ENCODE results near the gene IL4.
"Not testable (repeated sequence)": the region's sequence is repeated elsewhere in the genome, so short reads cannot be mapped to it uniquely, and the experiment has no call there.

IL4 gene

DNA sequence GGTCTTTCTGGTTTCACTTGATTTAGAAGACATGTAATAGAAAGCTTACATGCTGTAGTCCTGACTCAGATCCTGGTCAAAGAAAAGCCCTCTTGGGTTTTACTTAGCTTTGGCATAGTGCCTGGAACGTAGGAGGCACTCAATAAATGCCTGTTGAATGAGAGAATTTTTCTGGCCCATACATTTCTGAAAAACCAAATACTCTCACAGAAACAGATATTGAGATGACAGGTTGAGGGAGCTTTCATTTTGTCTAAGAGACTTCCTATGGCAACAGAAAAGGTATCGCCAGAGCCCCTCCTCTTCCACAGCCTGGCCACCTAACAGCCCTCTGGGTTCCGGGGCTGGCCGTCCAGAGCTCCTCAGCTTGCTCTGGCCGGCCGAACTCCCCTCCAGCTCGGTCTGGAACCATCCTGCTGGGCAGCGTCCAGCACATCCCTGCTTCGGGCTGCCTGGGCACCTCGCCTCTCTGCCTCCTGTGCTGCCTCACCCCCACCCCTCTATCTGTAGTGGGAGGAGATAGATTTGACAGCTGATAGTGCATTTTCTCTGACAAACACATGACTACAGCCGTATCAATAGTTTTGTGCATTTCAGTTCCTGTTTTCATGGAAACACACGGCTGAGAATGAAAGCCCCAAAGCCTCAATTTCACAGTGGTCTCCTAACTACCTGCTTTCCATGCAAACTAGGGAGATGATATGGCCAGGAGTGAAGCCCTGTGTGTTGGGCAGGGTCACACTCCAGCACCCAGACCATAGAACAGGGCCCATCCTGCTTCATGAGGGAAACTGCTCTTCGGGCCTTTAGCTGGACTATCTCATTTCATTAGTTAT is 1.1 kb downstream of the IL4 start:
- no peak for DNase-seq

- DNase-seq: no peak
Measured at GRCh38 chr5:132675936-132676689, 2.3 kb downstream of the IL4 start.

DNA sequence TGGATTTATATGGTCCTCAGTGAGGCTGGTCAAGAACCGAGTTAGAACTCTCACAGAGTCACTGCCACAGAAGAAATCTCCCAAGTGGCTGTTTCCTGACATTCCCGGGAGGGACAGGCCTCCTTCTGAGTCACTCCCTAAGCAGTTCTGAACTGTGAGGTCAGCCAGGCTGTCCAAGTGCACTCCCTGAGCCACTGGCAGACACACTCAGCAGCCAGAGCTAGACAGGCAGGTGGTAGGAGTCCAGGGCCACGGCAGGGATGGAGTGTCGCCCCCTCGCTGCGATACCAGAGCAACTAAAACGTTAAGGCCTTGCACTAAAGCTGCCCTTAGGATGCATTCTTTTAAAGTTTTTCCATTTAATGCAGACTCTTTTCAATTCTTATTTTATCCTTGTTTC is 3.4 kb downstream of the IL4 start:
- no peak for DNase-seq

GRCh38 chr5:132677682-132678400 is 4.1 kb downstream of the IL4 start:
- DNase-seq: no peak

DNA sequence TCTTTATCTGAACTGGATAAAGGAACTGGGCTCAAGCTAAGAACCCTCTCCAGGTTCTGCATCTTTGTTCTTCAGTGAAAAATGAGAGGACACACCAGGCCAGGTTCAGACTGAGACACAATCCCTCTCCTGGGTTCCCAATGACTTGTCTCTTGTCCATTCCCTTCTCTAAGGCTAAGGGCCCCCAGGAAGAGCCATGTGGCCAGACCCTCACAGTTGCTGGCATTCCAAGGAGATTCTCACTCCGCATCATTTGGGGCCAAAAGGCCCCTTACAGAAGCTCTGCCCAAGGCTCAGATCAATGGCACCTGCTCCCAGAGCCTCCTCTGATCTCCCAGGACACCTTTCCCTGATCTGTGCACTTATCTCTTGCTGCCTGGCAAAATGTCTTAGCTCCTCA is 4.9 kb downstream of the IL4 start:
- no peak for DNase-seq

DNA sequence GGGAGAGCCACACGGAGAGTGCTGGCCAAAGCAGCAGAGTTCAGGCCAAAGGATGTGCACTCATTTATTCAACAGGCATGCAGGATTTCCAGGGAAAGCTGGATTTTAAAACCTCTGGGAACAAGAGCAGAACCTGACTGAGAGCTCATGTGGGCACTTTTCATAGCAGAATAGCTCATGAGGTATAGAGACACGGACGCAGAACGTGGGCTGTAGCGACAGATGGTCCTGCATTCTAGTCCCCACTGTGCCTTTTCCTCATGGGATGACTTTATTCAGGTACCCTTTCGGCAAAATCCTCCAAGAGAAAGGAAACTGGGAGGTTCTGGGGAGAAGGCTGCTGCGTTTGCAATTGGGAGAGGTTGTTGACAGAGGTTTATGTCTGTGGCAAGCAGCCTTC is 5.4 kb downstream of the IL4 start:
- no peak for DNase-seq

GRCh38 chr5:132679717-132680380 is 6.1 kb downstream of the IL4 start:
- no peak for DNase-seq

DNA sequence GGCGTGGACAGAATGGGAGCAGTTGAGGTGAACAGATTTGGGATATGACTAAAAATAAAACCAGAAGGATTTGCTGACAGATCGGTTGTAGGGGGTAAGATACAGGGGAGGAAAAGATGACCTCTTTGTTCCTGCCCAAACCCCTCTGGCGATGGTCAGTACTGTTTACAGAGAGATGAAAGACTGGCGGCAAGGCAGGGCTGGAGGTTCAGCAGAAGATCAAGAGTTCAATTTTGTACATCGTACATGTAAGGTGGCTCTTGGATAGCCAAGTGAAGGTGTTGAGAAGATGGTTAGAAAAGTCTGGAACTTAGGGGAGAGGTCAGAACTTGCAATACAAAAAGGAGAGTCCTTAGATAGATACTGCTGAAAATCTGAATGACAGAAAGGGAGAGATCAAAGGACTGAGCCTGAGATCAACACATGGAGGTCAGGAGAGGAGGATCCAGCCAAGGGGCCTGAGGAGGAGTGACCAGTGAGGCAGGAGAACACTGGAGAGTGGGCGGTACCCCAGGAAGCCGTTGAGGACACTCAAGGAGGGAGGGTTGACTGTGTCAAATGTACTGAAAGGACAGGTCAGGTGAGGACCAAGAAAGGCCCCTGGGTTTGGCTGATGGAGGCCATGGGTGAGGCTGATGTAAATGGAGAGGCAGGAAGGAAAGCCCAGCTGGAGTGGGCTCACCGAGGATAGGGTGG is 7.1 kb downstream of the IL4 start:
- no peak for DNase-seq

DNA sequence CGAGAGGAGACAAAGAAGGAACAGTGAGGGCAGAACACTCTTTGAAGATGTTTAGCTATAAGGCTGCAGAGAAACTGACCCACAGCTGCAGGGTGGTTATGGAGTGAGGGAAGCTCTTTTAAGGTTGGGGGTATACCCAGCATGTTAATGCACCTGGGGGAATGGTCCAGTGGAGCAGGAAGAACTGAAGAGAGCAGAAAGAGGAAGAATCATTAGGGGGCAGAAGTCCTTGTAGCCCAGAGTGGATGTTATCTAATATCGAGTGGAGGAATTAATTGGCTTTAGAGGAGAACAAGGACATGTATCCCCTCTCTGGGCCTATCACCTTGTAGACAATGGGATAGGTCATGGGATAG is 7.7 kb downstream of the IL4 start:
- no peak for DNase-seq

DNA sequence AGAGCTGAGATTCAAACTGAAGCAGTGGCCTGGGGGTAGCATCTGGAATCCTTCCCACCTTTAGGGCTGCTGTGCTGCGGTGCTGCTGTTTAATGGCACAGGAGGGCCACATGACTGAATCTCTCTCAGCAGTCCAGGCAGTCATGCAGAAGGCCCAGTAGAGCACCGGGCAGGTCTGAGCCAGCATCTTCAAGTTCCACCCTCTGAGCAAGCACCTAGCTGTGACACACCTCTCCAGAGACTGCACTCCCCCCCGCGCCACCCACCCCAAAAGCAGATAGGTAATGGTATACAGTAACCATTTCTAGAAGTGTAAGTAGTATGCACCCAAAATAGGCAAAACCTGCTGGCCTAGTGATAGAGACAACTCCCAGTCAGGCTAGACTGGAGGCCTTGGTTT is 8.2 kb downstream of the IL4 start:
- no peak for DNase-seq

DNA sequence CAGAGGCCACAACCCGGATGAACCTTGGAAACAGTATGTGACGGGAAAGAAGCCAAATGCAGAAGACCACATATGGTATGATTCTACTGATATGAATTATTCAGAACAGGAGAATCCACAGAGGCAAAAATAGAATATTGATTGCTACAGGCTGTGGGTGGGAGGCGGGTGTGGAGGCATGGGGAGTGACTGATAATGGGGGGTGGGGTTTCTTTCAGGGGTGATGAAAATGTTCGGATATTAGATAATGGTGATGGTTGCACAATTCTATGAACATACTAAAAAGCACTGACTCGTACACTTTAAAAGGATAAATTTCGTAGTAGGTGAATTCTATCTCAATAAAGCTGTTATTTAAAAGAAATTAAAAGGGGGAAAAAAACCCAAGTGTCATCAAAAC is 10.7 kb downstream of the IL4 start:
- no peak for DNase-seq

DNA sequence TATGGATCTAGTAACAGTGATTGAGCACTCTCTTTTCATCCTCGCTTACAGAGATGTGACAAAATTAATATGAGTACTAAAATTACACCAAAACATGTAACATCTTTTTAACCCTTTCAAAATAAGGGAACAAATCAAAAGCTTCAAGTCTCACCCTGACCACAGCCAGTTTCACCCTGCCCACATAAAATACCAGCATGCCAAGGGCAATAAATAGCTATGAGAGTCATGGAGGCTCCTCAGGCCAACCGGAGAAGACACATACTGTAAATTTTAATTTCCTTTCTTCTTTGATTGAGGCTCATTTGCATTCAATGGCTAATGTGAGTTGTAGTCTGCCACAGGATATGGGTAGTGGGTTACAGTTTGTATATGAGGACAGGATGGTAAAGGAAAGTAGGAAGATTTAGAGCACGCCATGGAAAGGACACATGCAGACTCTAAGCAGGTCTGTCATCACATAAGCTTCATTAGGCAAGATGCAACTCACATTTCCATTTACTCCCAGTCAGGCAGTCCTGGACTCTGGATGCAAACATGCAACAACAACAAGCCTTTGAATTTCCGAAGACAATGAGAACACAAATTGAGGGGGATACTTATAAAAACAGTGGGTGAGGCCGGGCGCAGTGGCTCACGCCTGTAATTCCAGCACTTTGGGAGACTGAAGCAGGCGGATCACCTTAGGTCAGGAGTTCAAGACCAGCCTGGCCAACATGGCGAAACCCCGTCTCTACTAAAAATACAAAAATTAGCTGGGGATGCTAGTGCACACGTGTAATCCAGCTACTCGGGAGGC is 11.3 kb downstream of the IL4 start:
- DNase-seq: no peak

DNA sequence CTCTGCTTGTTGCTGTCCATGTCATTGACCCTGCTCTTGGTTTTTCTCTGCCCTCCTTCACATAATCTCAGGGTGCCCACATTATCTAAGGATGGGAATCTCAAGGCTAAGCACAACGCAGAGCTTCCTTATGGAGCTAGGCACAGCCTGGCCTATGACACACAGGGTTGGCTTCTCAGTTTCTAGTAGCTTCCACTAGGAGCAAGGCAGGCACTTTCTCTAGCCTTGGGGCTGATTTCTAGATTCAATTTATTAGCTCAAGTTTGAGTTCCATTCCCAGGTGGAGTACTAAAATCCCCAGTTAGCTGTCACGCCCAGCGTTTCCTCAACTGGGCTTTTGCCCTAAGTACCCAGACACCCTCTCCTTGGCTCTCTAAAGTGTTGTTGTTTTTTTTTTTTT is 12.4 kb downstream of the IL4 start:
- DNase-seq: no peak

DNA sequence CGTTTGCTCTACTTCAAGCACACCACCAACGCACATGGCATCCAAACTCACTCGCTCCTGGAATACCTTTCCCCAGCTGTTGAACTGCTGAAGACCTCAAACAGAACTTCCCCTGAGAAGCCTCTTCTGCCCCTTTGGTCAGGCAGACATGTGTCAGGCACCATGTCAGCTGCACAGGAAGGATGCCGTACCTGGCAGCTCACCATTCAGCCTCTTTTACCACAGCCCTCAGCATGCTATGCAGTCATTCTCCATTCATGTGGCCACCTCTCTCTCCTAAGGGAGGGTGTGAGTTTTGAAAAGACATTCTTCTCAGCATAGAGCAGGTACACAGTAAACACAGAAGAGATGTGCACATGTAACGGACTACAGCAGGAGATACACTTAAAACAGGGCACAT is 14.2 kb downstream of the IL4 start:
- DNase-seq: peak; percentile 29

GRCh38 chr5:132688536-132689339 is 14.9 kb downstream of the IL4 start:
- no peak for DNase-seq

DNA sequence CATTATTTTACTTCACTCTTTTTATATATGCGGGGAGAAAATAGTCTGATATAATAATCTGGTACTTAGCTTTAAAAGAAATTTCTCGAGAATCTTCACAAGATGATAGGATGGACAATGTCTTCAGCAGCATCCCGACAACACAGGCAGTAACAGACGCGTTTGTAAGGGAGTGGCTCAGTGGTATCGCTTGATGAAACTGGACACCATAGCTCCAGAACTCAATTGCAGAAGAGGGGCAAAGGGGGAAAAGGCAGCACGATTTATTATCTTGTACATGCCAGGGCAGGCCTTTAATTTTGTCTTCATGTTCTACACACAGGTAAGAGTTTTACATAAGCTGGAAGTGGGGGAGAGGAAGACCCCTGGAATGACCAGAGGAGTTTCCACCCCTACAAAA is 15.7 kb downstream of the IL4 start:
- no peak for DNase-seq

- no peak for DNase-seq
Measured at GRCh38 chr5:132690156-132690555, 16.4 kb downstream of the IL4 start.

GRCh38 chr5:132691755-132692631 is 18.2 kb downstream of the IL4 start:
- DNase-seq: not testable (repeated sequence)

DNA sequence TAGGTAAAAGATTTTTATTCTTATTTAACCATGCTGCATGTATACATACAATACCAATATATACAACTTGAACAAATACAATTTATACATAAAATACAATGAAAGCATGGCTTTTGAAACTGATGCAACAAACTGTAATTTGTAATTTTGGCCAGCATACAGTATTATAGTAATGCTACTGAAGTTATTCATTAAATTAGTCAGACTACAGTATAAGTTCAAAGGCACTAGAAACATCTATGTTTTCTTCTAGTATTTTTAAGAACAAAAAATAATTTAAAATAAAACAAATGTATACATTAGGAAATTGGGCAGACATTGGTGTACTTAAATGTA is 18.8 kb downstream of the IL4 start:
- DNase-seq: no peak

GRCh38 chr5:132695956-132696355 is 22.2 kb downstream of the IL4 start:
- DNase-seq: no peak
